ENCODE results near the gene NKX2-3. TPM values are rescaled to one million over a fixed set of nuclear protein-coding genes. Genes with fewer than 3 reads are reported as not detected.
A peak's percentile ranks its signal among the peaks of the same experiment; 100 is the strongest.

NKX2-3 gene
- total RNA-seq, 4 donors from 2014 or later: 0.54 TPM; not detected in 3

- WGBS, 2 donors (ENCODE audit: low coverage in 1 of 2): 2 to 10% methylated on average over 6 to 16 of the region's 48 CpGs
Measured at GRCh38 chr10:99520040-99520846, 12.5 kb upstream of the NKX2-3 start.

GRCh38 chr10:99520847-99521764, 11.6 kb upstream of the NKX2-3 start:
- no peak overlapping the region for H3K27ac ChIP-seq

More at GRCh38 chr10:99520040-99520846, 12.5 kb upstream of the NKX2-3 start:
- peaks cover 0 to 38% (median 8%) of the 10 kb centered on the region in 3 donors for H3K4me1 ChIP-seq
- no peak for ATAC-seq
- H3K4me3 ChIP-seq: no peak overlapping the region
- TF ChIP-seq POLR2A (IDR thresholded peaks at IDR 0.05) (no peak), POLR2AphosphoS5 (IDR thresholded peaks at IDR 0.05) (no peak), EP300 (IDR thresholded peaks at IDR 0.05) (no peak)
- TF ChIP-seq, protein P1, sequence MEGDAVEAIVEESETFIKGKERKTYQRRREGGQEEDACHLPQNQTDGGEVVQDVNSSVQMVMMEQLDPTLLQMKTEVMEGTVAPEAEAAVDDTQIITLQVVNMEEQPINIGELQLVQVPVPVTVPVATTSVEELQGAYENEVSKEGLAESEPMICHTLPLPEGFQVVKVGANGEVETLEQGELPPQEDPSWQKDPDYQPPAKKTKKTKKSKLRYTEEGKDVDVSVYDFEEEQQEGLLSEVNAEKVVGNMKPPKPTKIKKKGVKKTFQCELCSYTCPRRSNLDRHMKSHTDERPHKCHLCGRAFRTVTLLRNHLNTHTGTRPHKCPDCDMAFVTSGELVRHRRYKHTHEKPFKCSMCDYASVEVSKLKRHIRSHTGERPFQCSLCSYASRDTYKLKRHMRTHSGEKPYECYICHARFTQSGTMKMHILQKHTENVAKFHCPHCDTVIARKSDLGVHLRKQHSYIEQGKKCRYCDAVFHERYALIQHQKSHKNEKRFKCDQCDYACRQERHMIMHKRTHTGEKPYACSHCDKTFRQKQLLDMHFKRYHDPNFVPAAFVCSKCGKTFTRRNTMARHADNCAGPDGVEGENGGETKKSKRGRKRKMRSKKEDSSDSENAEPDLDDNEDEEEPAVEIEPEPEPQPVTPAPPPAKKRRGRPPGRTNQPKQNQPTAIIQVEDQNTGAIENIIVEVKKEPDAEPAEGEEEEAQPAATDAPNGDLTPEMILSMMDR (IDR thresholded peaks at IDR 0.05): no peak
- no peak overlapping the region for H3K27ac ChIP-seq
- no peaks in the 10 kb centered on the region for H3K9me3 ChIP-seq
- no peaks in the 10 kb centered on the region for H3K36me3 ChIP-seq
- peaks cover 97% of the 10 kb centered on the region for H3K27me3 ChIP-seq

GRCh38 chr10:99521765-99522469, 10.8 kb upstream of the NKX2-3 start:
- H3K36me3 ChIP-seq: no peaks in the 10 kb centered on the region
- peaks cover 0 to 38% (median 8%) of the 10 kb centered on the region in 3 donors for H3K4me1 ChIP-seq
- ATAC-seq: no peak
- no peak overlapping the region for H3K27ac ChIP-seq
- TF ChIP-seq EP300 (IDR thresholded peaks at IDR 0.05) (no peak), POLR2AphosphoS5 (IDR thresholded peaks at IDR 0.05) (no peak), POLR2A (IDR thresholded peaks at IDR 0.05) (no peak)
- TF ChIP-seq, protein P1 (IDR thresholded peaks at IDR 0.05): no peak
- no peak overlapping the region for H3K4me3 ChIP-seq
- H3K27me3 ChIP-seq: peaks cover 98% of the 10 kb centered on the region
- H3K9me3 ChIP-seq: no peaks in the 10 kb centered on the region
- 12 to 19% methylated on average over 5 to 30 of the region's 51 CpGs for WGBS, 2 donors (ENCODE audit: low coverage in 1 of 2)

More at GRCh38 chr10:99520847-99521764, 11.6 kb upstream of the NKX2-3 start:
- TF ChIP-seq POLR2A (IDR thresholded peaks at IDR 0.05) (no peak), EP300 (IDR thresholded peaks at IDR 0.05) (no peak), POLR2AphosphoS5 (IDR thresholded peaks at IDR 0.05) (no peak)
- TF ChIP-seq, protein P1 (IDR thresholded peaks at IDR 0.05): no peak
- Histone ChIP-seq H3K9me3 (no peaks in the 10 kb centered on the region), H3K27me3 (peaks cover 97% of the 10 kb centered on the region), H3K4me3 (no peak overlapping the region), H3K4me1 (peaks cover 0 to 38% (median 8%) of the 10 kb centered on the region in 3 donors), H3K36me3 (no peaks in the 10 kb centered on the region)
- no peak for ATAC-seq
- 11 to 16% methylated on average over 13 to 19 of the region's 46 CpGs for WGBS, 2 donors (ENCODE audit: low coverage in 1 of 2)

DNA sequence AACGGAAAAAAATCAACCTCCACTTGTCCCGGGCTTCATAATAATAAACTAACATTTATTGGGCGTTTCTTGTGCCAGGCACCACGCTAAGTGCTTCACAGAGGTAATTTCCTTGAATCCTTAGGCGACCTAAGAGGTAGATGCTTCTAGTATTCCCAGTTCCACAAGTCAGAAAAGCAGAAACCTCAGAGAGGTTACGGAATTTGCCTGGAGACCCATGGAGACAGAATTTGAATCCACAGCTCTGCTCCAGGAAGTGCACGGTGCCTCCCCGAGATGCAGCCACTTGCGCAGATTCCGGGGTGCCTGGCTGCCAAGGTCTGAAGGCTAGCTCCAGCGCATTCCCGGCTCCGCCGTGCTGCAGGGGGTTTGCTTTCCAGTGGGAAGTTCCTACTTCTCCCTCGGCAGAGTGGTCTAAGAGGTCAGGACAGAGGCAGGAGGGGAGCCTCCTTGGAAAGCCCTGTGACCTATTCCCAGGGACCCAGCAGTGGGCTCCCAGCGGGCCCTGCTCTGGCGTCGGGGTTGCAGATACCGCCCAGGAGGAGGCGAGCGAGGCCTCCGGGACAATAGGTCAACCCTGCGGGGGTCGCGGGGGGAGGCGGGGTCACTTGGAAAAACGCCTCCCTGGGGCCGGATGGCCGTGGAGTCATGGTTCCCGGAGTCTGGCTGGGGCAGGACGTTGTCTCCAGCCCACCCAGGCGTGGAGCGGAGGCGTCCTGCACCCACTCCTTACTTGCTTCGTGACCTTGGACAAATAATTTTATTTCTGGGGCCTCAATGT, 10.1 kb upstream of the NKX2-3 start:
- H3K36me3 ChIP-seq: no peaks in the 10 kb centered on the region
- WGBS, 2 donors (ENCODE audit: low coverage in 1 of 2): 17% methylated on average over 9 of the region's 35 CpGs; no CpG with 5 or more reads in 1 of the 2 donors

More for the DNA sequence above, 10.1 kb upstream of the NKX2-3 start:
- Histone ChIP-seq H3K9me3 (peaks cover 0 to 4% (median 0%) of the 10 kb centered on the region in 3 donors), H3K4me1 (peaks cover 0 to 42% (median 8%) of the 10 kb centered on the region in 3 donors), H3K27me3 (peaks cover 98% of the 10 kb centered on the region), H3K4me3 (peak overlapping the region in 1 of 2 donors; percentile 19), H3K27ac (no peak overlapping the region)
- no peak for TF ChIP-seq POLR2A (IDR thresholded peaks at IDR 0.05)
- TF ChIP-seq EP300 (IDR thresholded peaks at IDR 0.05): no peak
- TF ChIP-seq, protein P1 (IDR thresholded peaks at IDR 0.05): no peak
- ATAC-seq: no peak
